Natural killer cell treated with Interleukin-12 subunit alpha and Interleukin-12 subunit beta and Interleukin-15 and Interleukin-18, amount 100 ng/mL, for 72 hours (primary cell): ENCODE measurements around the gene TGDS. TPM values are rescaled to one million over a fixed set of nuclear protein-coding genes. Genes with fewer than 3 reads are reported as not detected.
A peak's percentile ranks its signal among the peaks of the same experiment; 100 is the strongest.
"Not testable (repeated sequence)": the region's sequence is repeated elsewhere in the genome, so short reads cannot be mapped to it uniquely, and the experiment has no call there.

Source experiments
- ATAC-seq, 2 donors: fragments of 150-1000 bp; cut with Tn5 transposase in 1 of 2; sonication (Bioruptor Pico), chemical (Tn5 transposase) in 1 of 2; 2 replicates each; pipeline ENCODE4 v1.10.0; 2021
- DNase-seq: peaks from one replicate; pipeline ENCODE4 v3.0.0; 2022; ENCODE audit warnings: low spot score
- H3K27ac Mint-ChIP-seq, 2 donors: 1 replicate in 1 of 2; 2 replicates in 1 of 2; pipeline ENCODE4 v1.8.0; 2022; ENCODE audit warnings: mixed read lengths in 2 of 2, mild to moderate bottlenecking in 1 of 2, moderate library complexity in 1 of 2
- H3K27me3 Mint-ChIP-seq, 2 donors: 1 replicate in 1 of 2; 2 replicates in 1 of 2; pipeline ENCODE4 v1.8.0; 2022; ENCODE audit warnings: mixed read lengths in 2 of 2
- H3K36me3 Mint-ChIP-seq: one replicate; pipeline ENCODE4 v1.8.0; 2022; ENCODE audit warnings: mixed read lengths
- H3K4me1 Mint-ChIP-seq, 2 donors: 1 replicate in 1 of 2; 2 replicates in 1 of 2; pipeline ENCODE4 v1.8.0; 2022; ENCODE audit warnings: low read depth in 2 of 2, mixed read lengths in 2 of 2, mild to moderate bottlenecking in 1 of 2
- H3K4me3 Mint-ChIP-seq: one replicate; pipeline ENCODE4 v1.8.0; 2022; ENCODE audit warnings: mixed read lengths
- H3K9me3 Mint-ChIP-seq: 2 replicates; pipeline ENCODE4 v1.8.0; 2022; ENCODE audit warnings: mixed read lengths
- total RNA-seq, 2 donors: library from RNA; stranded (reverse); gene quantifications; one replicate each; pipeline ENCODE4 v1.2.3, GENCODE V29; 2022

The TGDS gene
- 10 to 100 TPM; 18.7 to 20.5 TPM for total RNA-seq

- peak; percentile 99 to 100 for ATAC-seq
- peak; percentile 93 for DNase-seq
- no peaks in the 10 kb centered on the region for H3K27me3 Mint-ChIP-seq
- H3K4me3 Mint-ChIP-seq: peak within 1 kb of the TSS; percentile 96
- H3K9me3 Mint-ChIP-seq: peaks cover 4% of the 10 kb centered on the region
- peaks cover 14% of the 10 kb centered on the region for H3K36me3 Mint-ChIP-seq
- peak within 1 kb of the TSS; percentile 91 to 94 for H3K27ac Mint-ChIP-seq
- H3K4me1 Mint-ChIP-seq: peaks cover 23 to 30% of the 10 kb centered on the region in 2 donors
Measured at GRCh38 chr13:94595950-94596574, at the start of gene TGDS. TSS of gene TGDS (minus strand) at chr13:94596152. CDS start at chr13:94596136, 16 bp downstream.

GRCh38 chr13:94641409-94641941 is 45.5 kb upstream of the TGDS start:
- H3K27ac Mint-ChIP-seq: no peak overlapping the region
- peaks cover 5% of the 10 kb centered on the region for H3K36me3 Mint-ChIP-seq
- no peaks in the 10 kb centered on the region for H3K9me3 Mint-ChIP-seq
- no peak for DNase-seq
- no peaks in the 10 kb centered on the region for H3K4me1 Mint-ChIP-seq
- ATAC-seq: no peak
- H3K27me3 Mint-ChIP-seq: peaks cover 0 to 2% of the 10 kb centered on the region in 2 donors
- H3K4me3 Mint-ChIP-seq: no peak overlapping the region

DNA sequence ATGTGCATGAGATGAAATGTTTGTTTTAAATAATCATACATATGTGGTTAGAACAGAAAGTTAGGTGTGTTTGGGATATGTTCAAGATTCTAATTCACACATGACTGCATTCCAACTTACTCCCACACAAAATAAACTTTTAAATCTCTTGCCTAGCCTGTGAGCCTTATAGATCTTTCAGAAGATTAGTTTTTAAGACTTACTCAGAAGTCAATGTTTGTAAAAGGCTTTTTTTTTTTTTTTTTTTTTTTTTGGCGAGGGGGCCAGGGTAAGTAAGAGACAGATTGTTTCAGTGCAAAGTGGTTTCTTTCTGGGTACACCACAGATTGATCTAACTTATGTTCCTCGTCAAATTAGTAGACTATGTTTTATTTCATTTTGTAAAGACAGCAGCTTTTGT is 44.8 kb upstream of the TGDS start:
- no peak overlapping the region for H3K4me3 Mint-ChIP-seq
- peaks cover 0 to 3% of the 10 kb centered on the region in 2 donors for H3K4me1 Mint-ChIP-seq
- ATAC-seq: no peak

DNA sequence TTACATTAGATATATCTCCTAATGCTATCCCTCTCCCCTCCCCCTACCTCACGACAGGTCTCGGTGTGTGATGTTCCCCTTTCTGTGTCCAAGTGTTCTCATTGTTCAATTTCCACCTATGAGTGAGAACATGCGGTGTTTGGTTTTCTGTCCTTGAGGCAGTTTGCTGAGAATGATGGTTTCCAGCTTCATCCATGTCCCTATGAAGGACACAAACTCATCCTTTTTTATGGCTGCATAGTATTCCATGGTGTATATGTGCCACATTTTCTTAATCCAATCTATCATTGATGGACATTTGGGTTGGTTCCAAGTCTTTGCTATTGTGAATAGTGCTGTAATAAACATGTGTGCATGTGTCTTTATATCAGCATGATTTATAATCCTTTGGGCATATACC is 41.7 kb upstream of the TGDS start:
- not testable (repeated sequence) for DNase-seq, ATAC-seq, H3K4me1 Mint-ChIP-seq, H3K36me3 Mint-ChIP-seq, H3K27me3 Mint-ChIP-seq, H3K9me3 Mint-ChIP-seq, H3K27ac Mint-ChIP-seq, H3K4me3 Mint-ChIP-seq

More for the DNA sequence above, 44.8 kb upstream of the TGDS start:
- H3K27me3 Mint-ChIP-seq: peaks cover 0 to 2% of the 10 kb centered on the region in 2 donors
- H3K9me3 Mint-ChIP-seq: no peaks in the 10 kb centered on the region
- H3K27ac Mint-ChIP-seq: no peak overlapping the region
- H3K36me3 Mint-ChIP-seq: peaks cover 5% of the 10 kb centered on the region
- DNase-seq: no peak

DNA sequence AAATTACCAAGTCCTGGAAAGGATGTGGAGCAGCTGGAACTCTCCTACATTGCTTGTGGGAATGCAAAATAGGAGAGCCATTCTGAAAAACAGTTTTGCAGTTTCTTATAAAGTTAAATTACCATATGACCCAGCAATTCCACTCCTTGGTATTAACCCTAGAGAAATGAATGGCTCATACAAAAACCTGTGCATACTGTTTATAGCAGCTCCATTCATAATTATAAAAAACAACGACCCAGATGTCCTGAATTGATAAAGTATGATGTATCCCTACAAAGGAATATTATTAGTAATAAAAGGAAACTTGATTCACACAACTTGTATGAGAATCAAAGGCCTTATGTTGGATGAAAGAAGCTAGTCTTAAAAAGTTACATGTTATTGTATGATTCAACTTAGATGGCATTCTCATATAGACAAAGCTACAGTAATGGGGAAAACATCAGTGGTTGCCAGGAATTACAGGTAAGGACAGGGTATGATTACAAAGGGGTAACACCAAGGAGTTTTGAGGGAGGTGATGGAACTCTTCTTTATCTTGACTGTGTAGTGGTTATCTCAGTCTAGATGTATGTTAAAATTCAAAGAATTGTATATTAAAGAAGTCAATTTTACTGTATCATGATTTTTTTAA is 41.1 kb upstream of the TGDS start:
- Mint-ChIP-seq H3K4me1 (peaks cover 0 to 3% of the 10 kb centered on the region in 2 donors), H3K9me3 (no peaks in the 10 kb centered on the region), H3K27ac (no peak overlapping the region), H3K4me3 (no peak overlapping the region), H3K36me3 (peaks cover 10% of the 10 kb centered on the region), H3K27me3 (peaks cover 0 to 2% of the 10 kb centered on the region in 2 donors)
- DNase-seq (no peak), ATAC-seq (no peak)

DNA sequence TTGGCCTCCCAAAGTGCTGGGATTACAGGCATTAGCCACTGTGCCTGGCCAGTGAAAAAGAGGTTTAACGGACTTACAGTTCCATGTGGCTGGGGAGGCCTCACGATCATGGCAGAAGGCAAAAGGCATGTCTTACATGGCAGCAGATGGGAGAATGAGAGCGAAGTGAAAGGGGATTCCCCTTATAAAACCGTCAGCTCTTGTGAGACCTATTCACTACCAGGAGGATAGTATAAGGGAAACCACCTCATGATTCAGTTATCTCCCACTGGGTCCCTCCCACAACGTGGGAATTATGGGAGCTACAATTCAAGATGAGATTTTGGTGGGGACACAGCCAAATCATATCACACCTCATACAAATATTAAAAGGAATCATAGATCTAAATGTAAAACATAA is 40.1 kb upstream of the TGDS start:
- ATAC-seq, H3K27me3 Mint-ChIP-seq: not testable (repeated sequence)

DNA sequence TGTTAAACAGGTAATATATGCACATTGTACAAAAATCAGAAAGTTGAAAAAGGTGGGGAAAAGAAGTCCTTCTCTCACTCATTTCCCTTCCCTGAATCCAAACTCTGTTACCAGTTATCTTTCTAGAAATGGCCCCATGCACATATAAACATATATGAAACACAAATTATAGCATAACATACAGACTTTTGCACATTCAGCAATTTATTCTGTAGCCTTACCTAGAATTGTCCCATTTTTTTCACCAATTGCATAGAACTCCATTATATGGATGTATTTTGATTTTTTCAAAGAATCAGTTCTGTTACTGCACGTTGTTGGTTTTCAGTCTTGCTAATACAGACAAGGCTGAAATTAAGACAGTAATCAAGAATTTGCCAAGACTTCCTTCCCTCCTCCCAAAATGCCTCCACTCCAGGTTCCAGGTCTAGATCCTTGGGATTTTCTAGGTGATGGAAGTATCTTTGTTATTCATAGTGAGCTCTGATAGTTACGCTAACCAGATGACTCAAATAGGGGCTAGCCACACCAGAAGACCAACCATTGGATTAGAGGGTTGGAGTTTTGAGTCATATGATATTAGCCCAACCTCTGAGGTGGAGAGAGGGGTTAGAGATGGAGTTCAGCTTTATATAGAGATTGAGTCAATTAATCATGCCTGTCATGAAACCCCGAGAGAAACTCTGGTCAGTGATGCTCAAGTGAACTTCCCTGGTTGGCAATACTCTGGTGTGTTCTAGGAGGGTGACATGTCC is 36.5 kb upstream of the TGDS start:
- Mint-ChIP-seq H3K9me3 (no peaks in the 10 kb centered on the region), H3K36me3 (peaks cover 17% of the 10 kb centered on the region), H3K4me3 (no peak overlapping the region), H3K27me3 (no peaks in the 10 kb centered on the region), H3K27ac (no peak overlapping the region), H3K4me1 (peaks cover 0 to 3% of the 10 kb centered on the region in 2 donors)
- DNase-seq (no peak), ATAC-seq (no peak)

More for the DNA sequence above, 40.1 kb upstream of the TGDS start:
- not testable (repeated sequence) for DNase-seq, H3K36me3 Mint-ChIP-seq, H3K27ac Mint-ChIP-seq, H3K4me1 Mint-ChIP-seq, H3K4me3 Mint-ChIP-seq, H3K9me3 Mint-ChIP-seq

GRCh38 chr13:94630858-94631257 is 34.9 kb upstream of the TGDS start:
- Mint-ChIP-seq H3K4me1 (no peaks in the 10 kb centered on the region), H3K4me3 (no peak overlapping the region), H3K9me3 (no peaks in the 10 kb centered on the region), H3K27ac (no peak overlapping the region), H3K36me3 (peaks cover 17% of the 10 kb centered on the region), H3K27me3 (no peaks in the 10 kb centered on the region)
- DNase-seq: no peak
- ATAC-seq: no peak

GRCh38 chr13:94623316-94623715 is 27.4 kb upstream of the TGDS start:
- H3K36me3 Mint-ChIP-seq: peaks cover 9% of the 10 kb centered on the region
- DNase-seq (no peak), ATAC-seq (no peak)
- H3K4me1 Mint-ChIP-seq: no peaks in the 10 kb centered on the region
- no peak overlapping the region for H3K4me3 Mint-ChIP-seq
- H3K27me3 Mint-ChIP-seq: no peaks in the 10 kb centered on the region
- H3K9me3 Mint-ChIP-seq: no peaks in the 10 kb centered on the region
- H3K27ac Mint-ChIP-seq: no peak overlapping the region

DNA sequence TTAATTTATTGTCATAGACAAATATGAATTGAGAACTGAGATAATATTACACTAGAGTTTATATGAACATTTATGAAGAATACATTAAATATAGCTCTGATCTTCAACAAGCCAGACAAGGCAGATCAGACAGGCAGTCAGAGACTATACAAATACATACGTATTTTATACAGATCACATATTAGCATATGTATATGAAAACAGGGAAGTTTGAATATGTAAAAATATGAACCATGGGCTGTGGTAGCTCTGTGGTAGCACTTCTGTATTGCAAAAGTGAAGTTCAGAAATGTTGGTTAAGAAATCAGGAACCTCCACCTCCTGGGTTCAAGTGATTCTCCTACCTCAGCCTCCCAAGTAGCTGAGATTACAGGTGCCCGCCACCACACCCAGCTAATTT is 26.4 kb upstream of the TGDS start:
- ATAC-seq (no peak), DNase-seq (no peak)
- peaks cover 9% of the 10 kb centered on the region for H3K36me3 Mint-ChIP-seq
- H3K27ac Mint-ChIP-seq: no peak overlapping the region
- H3K4me1 Mint-ChIP-seq: no peaks in the 10 kb centered on the region
- no peak overlapping the region for H3K4me3 Mint-ChIP-seq
- H3K27me3 Mint-ChIP-seq: no peaks in the 10 kb centered on the region
- H3K9me3 Mint-ChIP-seq: no peaks in the 10 kb centered on the region

DNA sequence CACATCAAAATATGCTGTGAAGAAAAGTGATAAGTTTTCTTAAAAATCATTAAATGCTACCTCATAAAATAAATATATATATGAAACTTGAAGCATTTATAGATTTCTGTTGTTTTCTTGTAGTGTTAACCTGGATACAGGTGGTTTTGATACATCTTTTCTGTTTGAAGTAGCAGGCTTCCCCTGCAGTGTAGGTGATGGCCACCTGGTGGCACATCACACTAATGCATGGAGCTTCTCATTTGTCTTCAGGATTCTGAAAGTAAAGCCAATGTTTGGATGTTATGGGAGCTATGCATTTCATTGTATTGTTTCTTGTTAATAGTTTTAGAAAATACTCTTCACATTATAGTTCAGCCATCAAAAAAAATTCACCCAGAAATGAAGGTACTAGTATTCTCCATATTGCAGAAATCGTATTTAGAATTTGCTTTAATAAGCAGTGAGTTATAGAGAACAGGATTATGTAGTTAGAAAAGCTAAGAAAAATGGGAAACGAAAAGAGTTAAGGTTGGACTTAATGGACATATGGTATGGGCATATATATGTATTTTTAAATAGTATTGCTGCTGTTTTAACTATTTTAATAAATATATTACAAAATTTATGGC is 24.4 kb upstream of the TGDS start:
- Mint-ChIP-seq H3K9me3 (no peaks in the 10 kb centered on the region), H3K36me3 (peaks cover 9% of the 10 kb centered on the region), H3K27me3 (no peaks in the 10 kb centered on the region), H3K4me3 (no peak overlapping the region), H3K27ac (no peak overlapping the region), H3K4me1 (peaks cover 5 to 8% of the 10 kb centered on the region in 2 donors)
- ATAC-seq: no peak
- no peak for DNase-seq

- no peak for DNase-seq
Measured at GRCh38 chr13:94617389-94618000, 21.5 kb upstream of the TGDS start.

DNA sequence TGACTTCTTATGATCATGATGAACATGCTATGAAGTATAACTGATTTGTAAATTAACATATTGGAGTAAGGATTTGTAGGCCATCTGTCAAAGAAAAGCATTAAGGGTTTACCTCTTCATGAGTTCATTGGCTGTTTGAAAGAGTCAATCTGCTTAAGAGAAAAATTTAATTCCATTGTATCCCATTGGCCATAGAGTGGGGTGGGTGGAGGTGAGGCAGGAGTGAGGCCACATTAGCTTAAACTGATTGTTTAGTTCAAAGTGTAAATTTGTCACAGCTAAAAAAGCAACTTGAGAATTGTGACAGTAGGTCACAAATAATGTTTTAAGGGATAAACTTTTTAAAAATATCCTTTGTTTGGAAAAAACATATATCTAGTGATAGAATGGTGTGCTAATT is 17.1 kb upstream of the TGDS start:
- H3K27ac Mint-ChIP-seq: no peak overlapping the region
- H3K27me3 Mint-ChIP-seq: no peaks in the 10 kb centered on the region
- H3K9me3 Mint-ChIP-seq: no peaks in the 10 kb centered on the region
- peaks cover 8% of the 10 kb centered on the region in 2 donors for H3K4me1 Mint-ChIP-seq
- ATAC-seq (no peak), DNase-seq (no peak)
- peaks cover 5% of the 10 kb centered on the region for H3K36me3 Mint-ChIP-seq
- H3K4me3 Mint-ChIP-seq: no peak overlapping the region

More at GRCh38 chr13:94617389-94618000, 21.5 kb upstream of the TGDS start:
- Mint-ChIP-seq H3K9me3 (no peaks in the 10 kb centered on the region), H3K4me1 (peaks cover 8% of the 10 kb centered on the region in 2 donors), H3K27ac (no peak overlapping the region), H3K36me3 (peaks cover 13% of the 10 kb centered on the region), H3K4me3 (no peak overlapping the region), H3K27me3 (no peaks in the 10 kb centered on the region)
- no peak for ATAC-seq
